Lower lobe of right lung (tissue), 2 donors: ENCODE data around the gene TCP11L2. TPM values are rescaled to one million over a fixed set of nuclear protein-coding genes. Genes with fewer than 3 reads are reported as not detected.
A peak's percentile ranks its signal among the peaks of the same experiment; 100 is the strongest.

Experiments used
- ATAC-seq, 2 donors: fragments of 200-7000 bp; cut with Tn5 transposase; one replicate each; pipeline ENCODE4 v1.9.1; 2020 to 2022; ENCODE audit warnings: mild to moderate bottlenecking in 2 of 2, moderate library complexity in 2 of 2
- DNase-seq: peaks from one replicate; pipeline ENCODE4 v3.0.0-alpha.2; 2020
- H3K27ac ChIP-seq: fragments of 200-600 bp; one replicate; pipeline ENCODE4 v1.8.0; 2022
- H3K27me3 ChIP-seq: fragments of 200-600 bp; one replicate; pipeline ENCODE4 v1.8.0; 2022; ENCODE audit warnings: low read depth
- H3K36me3 ChIP-seq: fragments of 200-600 bp; one replicate; pipeline ENCODE4 v1.8.0; 2022; ENCODE audit warnings: mild to moderate bottlenecking
- H3K4me1 ChIP-seq: fragments of 200-600 bp; one replicate; pipeline ENCODE4 v1.8.0; 2022
- H3K4me3 ChIP-seq: fragments of 200-600 bp; one replicate; pipeline ENCODE4 v1.8.0; 2022; ENCODE audit warnings: mild to moderate bottlenecking
- H3K9me3 ChIP-seq: fragments of 200-600 bp; one replicate; pipeline ENCODE4 v1.8.0; 2022
- CTCF ChIP-seq: fragments of 200-600 bp; IDR thresholded peaks from one replicate; pipeline ENCODE4 v1.8.0; 2022; ENCODE audit warnings: antibody characterized with exemption, mild to moderate bottlenecking
- intact Hi-C: fragments of 100-400 bp; cut with DNase I; formaldehyde crosslinking; loops from one replicate; pipeline ENCODE4 v1.11.0; 2022
- total RNA-seq: library from RNA; stranded (reverse); fragmentation: NEBNext Ultra II Directional; extraction: Animal tissue kit (Norgen Biotek cat#: 25700); gene quantifications from one replicate; pipeline ENCODE4 v1.2.1, GENCODE V29; 2021
- donor health status: DM: no; HTN: yes; CAD: no; lungs with severe emphysema.

TCP11L2 gene
- total RNA-seq, 1 donor from 2014 or later: 56.1 TPM

GRCh38 chr12:106297075-106297474, 5.5 kb upstream of the TCP11L2 start:
- Histone ChIP-seq H3K4me3 (no peak overlapping the region), H3K9me3 (no peaks in the 10 kb centered on the region), H3K4me1 (peaks cover 22% of the 10 kb centered on the region), H3K27me3 (no peaks in the 10 kb centered on the region), H3K36me3 (no peaks in the 10 kb centered on the region), H3K27ac (no peak overlapping the region)
- intact Hi-C loops: no loop called here
- no peak for ATAC-seq
- no peak for DNase-seq
- no peak for TF ChIP-seq CTCF

DNA sequence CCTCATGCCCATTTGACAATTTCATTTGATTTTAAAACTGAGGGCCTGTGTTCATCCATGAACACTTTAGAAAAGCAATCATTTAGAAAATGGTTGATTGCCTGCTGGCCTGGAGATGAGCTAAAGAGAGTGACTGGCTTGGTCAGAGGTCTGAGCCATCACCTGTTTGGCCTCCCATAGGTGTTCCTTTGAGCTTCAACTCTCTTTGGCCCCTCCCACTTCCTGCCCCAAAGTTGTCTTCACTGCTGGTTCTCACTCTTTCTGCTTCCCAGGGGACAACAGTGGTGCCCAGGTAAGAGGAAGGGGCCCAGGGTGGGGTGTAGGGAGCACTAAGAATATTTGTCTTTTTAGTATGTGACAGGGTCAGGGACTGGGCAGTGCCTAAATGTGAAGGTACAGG, 4.9 kb upstream of the TCP11L2 start:
- H3K27me3 ChIP-seq: no peaks in the 10 kb centered on the region
- ATAC-seq: no peak
- no peak overlapping the region for H3K4me3 ChIP-seq
- no peak overlapping the region for H3K27ac ChIP-seq
- intact Hi-C loops: no loop called here
- TF ChIP-seq CTCF: no peak
- no peaks in the 10 kb centered on the region for H3K36me3 ChIP-seq
- H3K9me3 ChIP-seq: no peaks in the 10 kb centered on the region
- peaks cover 22% of the 10 kb centered on the region for H3K4me1 ChIP-seq
- DNase-seq: no peak

DNA sequence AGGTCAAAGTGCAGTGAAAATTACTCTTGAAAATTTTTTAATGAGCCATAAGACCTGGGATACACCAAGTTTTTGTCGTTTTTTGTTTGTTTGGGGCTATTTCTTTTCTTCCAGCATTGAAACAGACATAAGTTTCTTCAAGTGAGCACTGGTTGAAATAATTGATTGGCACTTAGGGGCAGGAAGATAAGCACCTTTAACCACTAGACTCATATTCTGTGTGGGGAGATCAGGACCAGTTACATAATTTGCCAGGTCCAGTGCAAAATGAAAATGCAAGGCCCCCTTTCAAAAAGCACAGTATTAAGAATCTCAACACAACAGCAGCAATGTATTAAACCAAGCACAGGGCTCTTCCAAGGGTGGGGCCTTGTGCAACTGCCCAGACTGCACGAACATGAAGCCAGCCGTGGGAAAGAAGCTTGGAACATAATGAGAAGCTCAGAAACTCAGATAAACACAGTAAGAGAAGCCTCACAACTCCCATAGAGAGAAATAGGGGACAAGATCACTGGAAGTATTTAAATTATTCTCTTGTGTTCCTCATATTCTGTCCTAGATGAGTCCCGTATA, 3.2 kb upstream of the TCP11L2 start:
- H3K36me3 ChIP-seq: no peaks in the 10 kb centered on the region
- no peaks in the 10 kb centered on the region for H3K27me3 ChIP-seq
- H3K27ac ChIP-seq: peak overlapping the region; percentile 7
- H3K4me1 ChIP-seq: peaks cover 29% of the 10 kb centered on the region
- no peak for DNase-seq
- TF ChIP-seq CTCF: no peak
- intact Hi-C loops: no loop called here
- no peak for ATAC-seq
- H3K9me3 ChIP-seq: no peaks in the 10 kb centered on the region
- H3K4me3 ChIP-seq: no peak overlapping the region

- Histone ChIP-seq H3K27ac (peak overlapping the region; percentile 98), H3K9me3 (no peaks in the 10 kb centered on the region), H3K36me3 (no peaks in the 10 kb centered on the region), H3K4me3 (no peak overlapping the region), H3K27me3 (no peaks in the 10 kb centered on the region), H3K4me1 (peaks cover 44% of the 10 kb centered on the region)
- intact Hi-C loops: loop anchor here (10.0 kb wide), 1 partner anchor 54 kb away; the partner anchor contains the start of gene POLR3B
- DNase-seq (no peak), ATAC-seq (no peak)
- TF ChIP-seq CTCF: no peak
Measured at GRCh38 chr12:106300761-106301160, 1.8 kb upstream of the TCP11L2 start.

- H3K27me3 ChIP-seq: no peaks in the 10 kb centered on the region
- no peak for TF ChIP-seq CTCF
- no peaks in the 10 kb centered on the region for H3K36me3 ChIP-seq
- no peaks in the 10 kb centered on the region for H3K9me3 ChIP-seq
- H3K27ac ChIP-seq: peak overlapping the region; percentile 98
- peak overlapping the region; percentile 97 for H3K4me3 ChIP-seq
- intact Hi-C loops: loop anchor here (10.0 kb wide), 1 partner anchor 54 kb away; the partner anchor contains the start of gene POLR3B
- DNase-seq (no peak), ATAC-seq (no peak)
- H3K4me1 ChIP-seq: peaks cover 49% of the 10 kb centered on the region
Measured at GRCh38 chr12:106301241-106301610, 1.3 kb upstream of the TCP11L2 start.
